K562 (cell line): ENCODE measurements around the gene PCYT1A. TPM values are rescaled to one million over a fixed set of nuclear protein-coding genes. Genes with fewer than 3 reads are reported as not detected.

Experiments used
- NCOA1 ChIP-seq: fragments of 450-650 bp; IDR thresholded peaks from 2 replicates; pipeline ENCODE4 v1.6.1; 2016; ENCODE audit warnings: low read depth
- NR2C2 ChIP-seq, 2 experiments: fragments of 200-800 bp in 1 of 2; sonication (Bioruptor generic) in 1 of 2; sonication (generic) in 1 of 2; formaldehyde crosslinking in 1 of 2; IDR thresholded peaks; 2 replicates each; pipeline versions ENCODE4 v1.6.1 to v1.8.0; 2016 to 2022; ENCODE audit warnings: mild to moderate bottlenecking in 1 of 2, missing compliant biosample characterization in 1 of 2, missing genetic modification characterization in 1 of 2, missing genetic modification reagents in 1 of 2
- polyA plus RNA-seq, 8 experiments: library from polyadenylated mRNA; depleted of rRNA in 4 of 8; stranded (reverse) in 5 of 8; unstranded in 3 of 8; fragments of >200 nt; fragmentation: Nextera tagmentation in 2 of 8; fragmentation: Illumina TruSeq in 1 of 8; extraction: Ambion mirVana in 2 of 8; extraction: Trizol in 1 of 8; gene quantifications; 2 replicates each; pipeline versions ENCODE4 v1.2.1 to v1.2.3, GENCODE V29; 2011 to 2014; ENCODE audit warnings: inconsistent platforms in 1 of 8, missing spikeins in 1 of 8
- total RNA-seq, 7 experiments: library from RNA; depleted of rRNA in 6 of 7; stranded (reverse); fragments of >200 nt in 6 of 7; fragmentation: Illumina TruSeq in 2 of 7; extraction: Trizol in 2 of 7; gene quantifications; 2 replicates each; pipeline versions ENCODE4 v1.2.1 to v1.2.3, GENCODE V29; 2011 to 2021; ENCODE audit warnings: low replicate concordance in 1 of 7
- TF ChIP-seq, protein P1 (sequence below): sonication (generic); formaldehyde crosslinking; IDR thresholded peaks from 2 replicates; pipeline ENCODE4 v1.8.0; 2023; ENCODE audit warnings: missing genetic modification reagents, mild to moderate bottlenecking, borderline replicate concordance
- TF ChIP-seq, protein P2 (sequence below): fragments of 250-450 bp; sonication (Bioruptor Pico); IDR thresholded peaks from 2 replicates; pipeline ENCODE4 v1.4.0; 2020

Gene PCYT1A
- total and polyA plus RNA-seq, 9 of the 15 experiments (the other 6 are each of a cell fraction or from before 2014, with no cell fraction given): 13.4 to 62.8 (median 49.4) TPM

DNA sequence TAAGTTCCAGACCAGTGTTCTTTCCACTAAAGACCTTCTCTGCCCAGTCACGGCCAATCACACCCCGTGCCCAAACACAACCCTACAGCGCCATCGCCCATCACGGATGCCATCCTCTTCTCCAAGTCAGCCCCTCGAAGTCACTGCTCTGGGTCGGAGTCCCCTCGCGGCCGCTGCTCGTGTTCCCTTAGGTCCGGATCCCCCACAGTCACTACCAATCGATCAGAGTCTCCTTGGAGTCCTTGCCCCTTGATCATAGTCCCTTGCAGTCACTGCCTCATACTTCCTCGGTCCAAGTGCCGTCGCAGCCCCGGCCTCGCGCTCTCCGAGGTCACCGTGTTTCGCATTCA is 461 bp downstream of the PCYT1A start (continued):
- TF ChIP-seq, protein P1, sequence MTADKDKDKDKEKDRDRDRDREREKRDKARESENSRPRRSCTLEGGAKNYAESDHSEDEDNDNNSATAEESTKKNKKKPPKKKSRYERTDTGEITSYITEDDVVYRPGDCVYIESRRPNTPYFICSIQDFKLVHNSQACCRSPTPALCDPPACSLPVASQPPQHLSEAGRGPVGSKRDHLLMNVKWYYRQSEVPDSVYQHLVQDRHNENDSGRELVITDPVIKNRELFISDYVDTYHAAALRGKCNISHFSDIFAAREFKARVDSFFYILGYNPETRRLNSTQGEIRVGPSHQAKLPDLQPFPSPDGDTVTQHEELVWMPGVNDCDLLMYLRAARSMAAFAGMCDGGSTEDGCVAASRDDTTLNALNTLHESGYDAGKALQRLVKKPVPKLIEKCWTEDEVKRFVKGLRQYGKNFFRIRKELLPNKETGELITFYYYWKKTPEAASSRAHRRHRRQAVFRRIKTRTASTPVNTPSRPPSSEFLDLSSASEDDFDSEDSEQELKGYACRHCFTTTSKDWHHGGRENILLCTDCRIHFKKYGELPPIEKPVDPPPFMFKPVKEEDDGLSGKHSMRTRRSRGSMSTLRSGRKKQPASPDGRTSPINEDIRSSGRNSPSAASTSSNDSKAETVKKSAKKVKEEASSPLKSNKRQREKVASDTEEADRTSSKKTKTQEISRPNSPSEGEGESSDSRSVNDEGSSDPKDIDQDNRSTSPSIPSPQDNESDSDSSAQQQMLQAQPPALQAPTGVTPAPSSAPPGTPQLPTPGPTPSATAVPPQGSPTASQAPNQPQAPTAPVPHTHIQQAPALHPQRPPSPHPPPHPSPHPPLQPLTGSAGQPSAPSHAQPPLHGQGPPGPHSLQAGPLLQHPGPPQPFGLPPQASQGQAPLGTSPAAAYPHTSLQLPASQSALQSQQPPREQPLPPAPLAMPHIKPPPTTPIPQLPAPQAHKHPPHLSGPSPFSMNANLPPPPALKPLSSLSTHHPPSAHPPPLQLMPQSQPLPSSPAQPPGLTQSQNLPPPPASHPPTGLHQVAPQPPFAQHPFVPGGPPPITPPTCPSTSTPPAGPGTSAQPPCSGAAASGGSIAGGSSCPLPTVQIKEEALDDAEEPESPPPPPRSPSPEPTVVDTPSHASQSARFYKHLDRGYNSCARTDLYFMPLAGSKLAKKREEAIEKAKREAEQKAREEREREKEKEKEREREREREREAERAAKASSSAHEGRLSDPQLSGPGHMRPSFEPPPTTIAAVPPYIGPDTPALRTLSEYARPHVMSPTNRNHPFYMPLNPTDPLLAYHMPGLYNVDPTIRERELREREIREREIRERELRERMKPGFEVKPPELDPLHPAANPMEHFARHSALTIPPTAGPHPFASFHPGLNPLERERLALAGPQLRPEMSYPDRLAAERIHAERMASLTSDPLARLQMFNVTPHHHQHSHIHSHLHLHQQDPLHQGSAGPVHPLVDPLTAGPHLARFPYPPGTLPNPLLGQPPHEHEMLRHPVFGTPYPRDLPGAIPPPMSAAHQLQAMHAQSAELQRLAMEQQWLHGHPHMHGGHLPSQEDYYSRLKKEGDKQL (CRISPR knock-in tag): no peak
- TF ChIP-seq, protein P2, sequence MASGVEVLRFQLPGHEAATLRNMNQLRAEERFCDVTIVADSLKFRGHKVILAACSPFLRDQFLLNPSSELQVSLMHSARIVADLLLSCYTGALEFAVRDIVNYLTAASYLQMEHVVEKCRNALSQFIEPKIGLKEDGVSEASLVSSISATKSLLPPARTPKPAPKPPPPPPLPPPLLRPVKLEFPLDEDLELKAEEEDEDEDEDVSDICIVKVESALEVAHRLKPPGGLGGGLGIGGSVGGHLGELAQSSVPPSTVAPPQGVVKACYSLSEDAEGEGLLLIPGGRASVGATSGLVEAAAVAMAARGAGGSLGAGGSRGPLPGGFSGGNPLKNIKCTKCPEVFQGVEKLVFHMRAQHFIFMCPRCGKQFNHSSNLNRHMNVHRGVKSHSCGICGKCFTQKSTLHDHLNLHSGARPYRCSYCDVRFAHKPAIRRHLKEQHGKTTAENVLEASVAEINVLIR (CRISPR knock-in tag): no peak
- TF ChIP-seq NR2C2 (CRISPR knock-in tag; IDR thresholded peaks at IDR 0.05) (peak; percentile 63; the same call in 1 of the 2 replicates), NR2C2 (tag; IDR thresholded peaks at IDR 0.05) (no peak), NCOA1 (no peak)
- TF ChIP-seq, all 486 proteins: peak for 22
